NCI-H774 (cell line): ENCODE results near the gene MRPL22.
"Not testable (repeated sequence)": the region's sequence is repeated elsewhere in the genome, so short reads cannot be mapped to it uniquely, and the experiment has no call there.

ENCODE experiments used
- DNase-seq: peaks from one replicate; lab custom pipeline; 2025; lab: John Stamatoyannopoulos, UW

Gene MRPL22

GRCh38 chr5:154995679-154996078 lies 54.8 kb downstream of the MRPL22 start:
- DNase-seq, result no peak

GRCh38 chr5:154997746-154998145 lies 56.9 kb downstream of the MRPL22 start:
- DNase-seq, result no peak

- no peak for DNase-seq
Measured at GRCh38 chr5:154999865-155000264, 59.0 kb downstream of the MRPL22 start.

GRCh38 chr5:155001523-155001922 lies 60.6 kb downstream of the MRPL22 start:
- no peak for DNase-seq

- not testable (repeated sequence) for DNase-seq
Measured at GRCh38 chr5:155002722-155003121, 61.8 kb downstream of the MRPL22 start.

- DNase-seq, result no peak
Measured at GRCh38 chr5:155004138-155004744, 63.4 kb downstream of the MRPL22 start.

- DNase-seq, result not testable (repeated sequence)
Measured at GRCh38 chr5:155006265-155006664, 65.4 kb downstream of the MRPL22 start.

GRCh38 chr5:155008669-155009068 lies 67.8 kb downstream of the MRPL22 start:
- DNase-seq, result no peak

GRCh38 chr5:155010881-155011280 lies 70.0 kb downstream of the MRPL22 start:
- DNase-seq, result no peak

GRCh38 chr5:155013526-155013925 lies 72.7 kb downstream of the MRPL22 start, which contains the start of gene KIF4B:
Gene KIF4B (plus strand): TSS chr5:155013755. CDS start chr5:155013860, 105 bp downstream.
- DNase-seq, result no peak

- DNase-seq, result no peak
Measured at GRCh38 chr5:155015239-155015638, 74.4 kb downstream of the MRPL22 start.

- DNase-seq, result no peak
Measured at GRCh38 chr5:155017610-155018009, 76.7 kb downstream of the MRPL22 start.
